T-helper 2 cell treated with Interferon-gamma antibody and Interleukin-4, amounts not matched to agents 5 μg/mL and 100 μg/mL, for 36 hours (primary cell): ENCODE results near the gene CDKN1A.

ENCODE experiments used
- DNase-seq: peaks from one replicate; pipeline ENCODE4 v3.0.0; 2021; ENCODE audit warnings: low spot score
- H3K27ac Mint-ChIP-seq: one replicate; pipeline ENCODE4 v1.8.0; 2021; ENCODE audit warnings: mild to moderate bottlenecking, mixed read lengths
- H3K27me3 Mint-ChIP-seq: one replicate; pipeline ENCODE4 v1.8.0; 2021; ENCODE audit warnings: low read depth, mixed read lengths
- H3K36me3 Mint-ChIP-seq: one replicate; pipeline ENCODE4 v1.8.0; 2021; ENCODE audit warnings: low read depth, mixed read lengths
- H3K4me1 Mint-ChIP-seq: one replicate; pipeline ENCODE4 v1.8.0; 2021; ENCODE audit warnings: low read depth, mixed read lengths
- H3K4me3 Mint-ChIP-seq: one replicate; pipeline ENCODE4 v1.8.0; 2022; ENCODE audit warnings: mild to moderate bottlenecking, moderate library complexity, mixed read lengths
- H3K9me3 Mint-ChIP-seq: one replicate; pipeline ENCODE4 v1.8.0; 2021; ENCODE audit warnings: mixed read lengths

CDKN1A gene

DNA sequence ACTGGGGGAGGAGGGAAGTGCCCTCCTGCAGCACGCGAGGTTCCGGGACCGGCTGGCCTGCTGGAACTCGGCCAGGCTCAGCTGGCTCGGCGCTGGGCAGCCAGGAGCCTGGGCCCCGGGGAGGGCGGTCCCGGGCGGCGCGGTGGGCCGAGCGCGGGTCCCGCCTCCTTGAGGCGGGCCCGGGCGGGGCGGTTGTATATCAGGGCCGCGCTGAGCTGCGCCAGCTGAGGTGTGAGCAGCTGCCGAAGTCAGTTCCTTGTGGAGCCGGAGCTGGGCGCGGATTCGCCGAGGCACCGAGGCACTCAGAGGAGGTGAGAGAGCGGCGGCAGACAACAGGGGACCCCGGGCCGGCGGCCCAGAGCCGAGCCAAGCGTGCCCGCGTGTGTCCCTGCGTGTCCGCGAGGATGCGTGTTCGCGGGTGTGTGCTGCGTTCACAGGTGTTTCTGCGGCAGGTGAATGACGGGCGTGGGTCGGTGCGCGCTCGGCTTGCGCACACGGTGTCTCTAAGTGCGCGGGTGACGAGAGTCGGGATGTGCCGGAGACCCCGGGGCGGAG is at the start of gene CDKN1A:
TSS of gene CDKN1A (plus strand) at position 227 of the 555 bp plus-strand sequence. CDS start 5,388 bp downstream, outside the sequence.
- peaks cover 54% of the 10 kb centered on the region for H3K4me1 Mint-ChIP-seq
- H3K36me3 Mint-ChIP-seq = peaks cover 22% of the 10 kb centered on the region
- peak within 1 kb of the TSS; percentile 92 for H3K27ac Mint-ChIP-seq
- H3K27me3 Mint-ChIP-seq = peaks cover 5% of the 10 kb centered on the region
- H3K9me3 Mint-ChIP-seq = no peaks in the 10 kb centered on the region
- peak within 1 kb of the TSS; percentile 97 for H3K4me3 Mint-ChIP-seq
- peak; percentile 76 for DNase-seq

DNA sequence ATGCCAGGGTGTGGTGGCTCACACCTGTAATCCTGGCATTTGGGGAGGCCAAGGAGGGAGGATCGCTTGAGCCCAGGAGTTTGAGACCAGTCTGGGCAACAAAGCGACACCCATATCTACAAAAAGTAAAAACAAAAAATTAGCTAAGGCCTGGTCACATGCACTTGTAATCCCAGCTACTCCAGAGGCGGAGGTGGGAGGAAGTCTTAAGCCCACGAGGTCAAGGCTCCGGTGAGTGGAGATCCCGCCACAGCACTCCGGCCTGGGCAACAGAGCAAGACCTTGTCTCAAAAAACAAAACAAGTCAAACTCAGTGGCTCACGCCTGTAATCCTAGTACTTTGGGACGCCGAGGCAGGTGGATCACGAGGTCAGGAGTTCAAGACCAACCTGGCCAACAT is 48.7 kb upstream of the CDKN1A start:
- Mint-ChIP-seq H3K27me3 (no peaks in the 10 kb centered on the region), H3K27ac (no peak overlapping the region), H3K36me3 (no peaks in the 10 kb centered on the region), H3K9me3 (no peaks in the 10 kb centered on the region), H3K4me1 (peaks cover 11% of the 10 kb centered on the region), H3K4me3 (no peak overlapping the region)
- no peak for DNase-seq

DNA sequence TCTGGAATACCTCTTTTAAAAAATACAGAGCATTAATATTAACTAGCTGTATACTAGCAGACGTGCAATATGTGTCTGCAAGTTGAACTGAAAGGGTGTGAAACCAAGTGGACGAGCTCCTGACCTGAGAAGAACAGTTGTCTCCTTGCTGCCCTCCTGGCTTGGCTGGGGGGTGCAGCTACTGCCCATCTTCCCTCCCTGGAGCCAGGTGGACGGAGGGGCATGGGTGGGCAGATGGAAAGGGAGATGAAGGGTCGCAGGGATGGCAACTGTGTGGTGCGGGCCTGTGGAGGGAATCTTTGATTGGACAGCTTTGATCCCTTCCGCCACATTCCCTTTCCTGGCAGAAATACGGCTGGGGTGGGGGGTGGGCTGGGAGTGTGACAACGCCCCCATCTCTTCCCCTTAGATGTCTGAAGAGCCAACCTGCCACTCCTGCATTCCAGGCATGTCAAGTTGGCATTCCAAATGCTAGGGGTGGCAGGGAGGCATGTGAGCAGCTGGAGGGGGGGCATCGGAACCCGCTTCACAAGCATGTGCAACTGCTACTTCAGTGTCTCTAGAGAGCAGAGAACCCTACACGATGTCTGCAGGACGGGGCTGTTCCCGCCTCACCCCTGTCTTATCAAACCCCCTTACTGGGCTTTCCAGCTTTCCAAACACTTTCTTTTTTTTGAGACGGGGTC is 47.0 kb upstream of the CDKN1A start:
- no peak for DNase-seq
- Mint-ChIP-seq H3K27me3 (no peaks in the 10 kb centered on the region), H3K4me3 (no peak overlapping the region), H3K4me1 (peaks cover 9% of the 10 kb centered on the region), H3K27ac (no peak overlapping the region), H3K9me3 (no peaks in the 10 kb centered on the region), H3K36me3 (no peaks in the 10 kb centered on the region)

DNA sequence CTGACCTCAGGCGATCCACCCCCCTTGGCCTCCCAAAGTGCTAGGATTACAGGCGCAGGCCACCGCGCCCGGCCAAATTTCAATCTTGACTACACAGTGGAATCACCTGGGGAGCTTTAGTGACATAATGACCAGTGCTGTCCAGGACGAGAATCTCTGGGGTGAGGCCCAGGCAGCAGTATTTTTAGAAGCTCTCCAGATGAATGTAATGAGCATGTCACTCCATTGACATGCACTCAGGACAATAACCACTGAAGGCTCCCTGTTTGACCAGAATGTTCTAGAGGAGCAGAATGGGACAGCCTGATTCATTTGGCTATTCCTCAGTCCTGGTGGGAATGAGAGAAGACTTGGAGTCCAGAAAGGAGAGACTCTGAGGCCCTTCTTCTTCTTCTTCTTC is 45.1 kb upstream of the CDKN1A start:
- H3K4me3 Mint-ChIP-seq = no peak overlapping the region
- H3K27ac Mint-ChIP-seq = no peak overlapping the region
- no peak for DNase-seq
- no peaks in the 10 kb centered on the region for H3K9me3 Mint-ChIP-seq
- no peaks in the 10 kb centered on the region for H3K36me3 Mint-ChIP-seq
- H3K27me3 Mint-ChIP-seq = no peaks in the 10 kb centered on the region
- H3K4me1 Mint-ChIP-seq = peaks cover 5% of the 10 kb centered on the region

GRCh38 chr6:36633915-36634314 is 44.6 kb upstream of the CDKN1A start:
- no peak overlapping the region for H3K4me3 Mint-ChIP-seq
- peaks cover 5% of the 10 kb centered on the region for H3K4me1 Mint-ChIP-seq
- H3K9me3 Mint-ChIP-seq = no peaks in the 10 kb centered on the region
- no peak for DNase-seq
- H3K27me3 Mint-ChIP-seq = no peaks in the 10 kb centered on the region
- no peaks in the 10 kb centered on the region for H3K36me3 Mint-ChIP-seq
- no peak overlapping the region for H3K27ac Mint-ChIP-seq

DNA sequence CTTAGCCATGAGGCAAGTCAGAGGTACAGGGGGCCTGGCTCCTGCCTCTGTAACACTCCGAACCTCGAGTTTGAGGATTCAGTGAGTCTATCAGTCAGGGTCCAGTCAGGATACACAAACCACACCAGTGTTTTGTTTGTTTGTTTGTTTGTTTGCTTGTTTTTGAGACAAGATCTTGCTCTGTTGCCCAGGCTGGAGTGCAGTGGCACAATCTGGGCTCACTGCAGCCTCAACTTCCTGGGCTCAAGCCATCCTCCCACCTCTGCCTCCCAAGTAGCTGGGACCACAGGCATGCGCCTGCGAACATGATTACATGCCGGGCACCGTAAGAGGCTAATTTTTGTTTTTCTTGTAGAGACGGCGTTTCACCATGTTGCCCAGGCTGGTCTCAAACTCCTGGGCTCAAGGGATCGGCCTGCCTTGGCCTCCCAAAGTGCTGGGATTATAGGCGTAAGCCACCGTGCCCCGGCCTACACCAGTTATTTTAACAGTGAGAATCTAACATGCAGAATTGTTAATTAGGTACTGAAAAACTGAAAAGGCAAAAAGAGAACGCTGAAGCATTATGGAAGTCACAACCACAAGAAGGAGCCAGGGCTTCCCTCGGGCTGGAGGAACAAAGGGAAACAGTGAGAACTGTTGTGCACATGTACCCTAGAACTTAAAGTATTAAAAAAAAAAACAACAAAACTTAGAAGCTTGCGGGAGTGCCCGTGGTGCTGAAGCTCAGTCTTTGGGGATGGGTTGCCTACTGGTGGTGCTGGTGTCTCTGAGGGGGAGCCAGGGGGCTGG is 44.0 kb upstream of the CDKN1A start:
- H3K4me3 Mint-ChIP-seq = no peak overlapping the region
- H3K27ac Mint-ChIP-seq = no peak overlapping the region
- H3K4me1 Mint-ChIP-seq = peaks cover under 1% of the 10 kb centered on the region
- H3K36me3 Mint-ChIP-seq = no peaks in the 10 kb centered on the region
- no peaks in the 10 kb centered on the region for H3K27me3 Mint-ChIP-seq
- H3K9me3 Mint-ChIP-seq = no peaks in the 10 kb centered on the region
- no peak for DNase-seq

DNA sequence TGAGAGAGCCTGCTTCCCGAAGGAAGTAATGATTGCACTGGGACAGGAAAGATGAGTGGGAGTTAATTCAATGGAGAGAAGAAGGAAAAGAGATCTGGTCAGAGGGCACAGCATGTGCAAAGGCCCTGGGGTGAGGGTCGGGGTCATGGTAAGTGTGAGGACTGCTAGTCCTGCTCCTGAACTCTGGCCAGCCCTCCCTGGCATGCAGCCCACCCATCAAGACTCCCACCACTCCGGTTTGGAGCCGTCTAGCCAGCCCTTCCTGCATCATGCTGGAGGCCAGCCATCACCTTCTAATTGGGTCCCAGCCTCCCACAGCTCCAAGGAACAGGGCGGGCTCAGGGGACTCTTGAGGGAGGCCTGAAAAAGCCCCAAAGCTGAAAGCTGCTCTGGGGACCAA is 42.2 kb upstream of the CDKN1A start:
- H3K27ac Mint-ChIP-seq = no peak overlapping the region
- H3K4me1 Mint-ChIP-seq = no peaks in the 10 kb centered on the region
- no peaks in the 10 kb centered on the region for H3K36me3 Mint-ChIP-seq
- H3K4me3 Mint-ChIP-seq = no peak overlapping the region
- no peaks in the 10 kb centered on the region for H3K27me3 Mint-ChIP-seq
- DNase-seq = no peak
- H3K9me3 Mint-ChIP-seq = no peaks in the 10 kb centered on the region

GRCh38 chr6:36636687-36637418 is 41.7 kb upstream of the CDKN1A start:
- Mint-ChIP-seq H3K27me3 (no peaks in the 10 kb centered on the region), H3K36me3 (no peaks in the 10 kb centered on the region), H3K4me1 (no peaks in the 10 kb centered on the region), H3K4me3 (no peak overlapping the region), H3K27ac (no peak overlapping the region), H3K9me3 (no peaks in the 10 kb centered on the region)
- no peak for DNase-seq

GRCh38 chr6:36638579-36638978 is 39.9 kb upstream of the CDKN1A start:
- H3K27ac Mint-ChIP-seq = no peak overlapping the region
- H3K36me3 Mint-ChIP-seq = no peaks in the 10 kb centered on the region
- H3K27me3 Mint-ChIP-seq = no peaks in the 10 kb centered on the region
- H3K9me3 Mint-ChIP-seq = no peaks in the 10 kb centered on the region
- H3K4me1 Mint-ChIP-seq = no peaks in the 10 kb centered on the region
- no peak for DNase-seq
- H3K4me3 Mint-ChIP-seq = no peak overlapping the region

- DNase-seq = no peak
- no peaks in the 10 kb centered on the region for H3K9me3 Mint-ChIP-seq
- H3K27ac Mint-ChIP-seq = no peak overlapping the region
- no peak overlapping the region for H3K4me3 Mint-ChIP-seq
- no peaks in the 10 kb centered on the region for H3K27me3 Mint-ChIP-seq
- H3K4me1 Mint-ChIP-seq = no peaks in the 10 kb centered on the region
- no peaks in the 10 kb centered on the region for H3K36me3 Mint-ChIP-seq
Measured at GRCh38 chr6:36639171-36639808, 39.2 kb upstream of the CDKN1A start.

GRCh38 chr6:36641543-36641942 is 37.0 kb upstream of the CDKN1A start:
- no peak overlapping the region for H3K4me3 Mint-ChIP-seq
- DNase-seq = no peak
- no peaks in the 10 kb centered on the region for H3K27me3 Mint-ChIP-seq
- no peaks in the 10 kb centered on the region for H3K36me3 Mint-ChIP-seq
- H3K4me1 Mint-ChIP-seq = no peaks in the 10 kb centered on the region
- H3K9me3 Mint-ChIP-seq = no peaks in the 10 kb centered on the region
- H3K27ac Mint-ChIP-seq = no peak overlapping the region

DNA sequence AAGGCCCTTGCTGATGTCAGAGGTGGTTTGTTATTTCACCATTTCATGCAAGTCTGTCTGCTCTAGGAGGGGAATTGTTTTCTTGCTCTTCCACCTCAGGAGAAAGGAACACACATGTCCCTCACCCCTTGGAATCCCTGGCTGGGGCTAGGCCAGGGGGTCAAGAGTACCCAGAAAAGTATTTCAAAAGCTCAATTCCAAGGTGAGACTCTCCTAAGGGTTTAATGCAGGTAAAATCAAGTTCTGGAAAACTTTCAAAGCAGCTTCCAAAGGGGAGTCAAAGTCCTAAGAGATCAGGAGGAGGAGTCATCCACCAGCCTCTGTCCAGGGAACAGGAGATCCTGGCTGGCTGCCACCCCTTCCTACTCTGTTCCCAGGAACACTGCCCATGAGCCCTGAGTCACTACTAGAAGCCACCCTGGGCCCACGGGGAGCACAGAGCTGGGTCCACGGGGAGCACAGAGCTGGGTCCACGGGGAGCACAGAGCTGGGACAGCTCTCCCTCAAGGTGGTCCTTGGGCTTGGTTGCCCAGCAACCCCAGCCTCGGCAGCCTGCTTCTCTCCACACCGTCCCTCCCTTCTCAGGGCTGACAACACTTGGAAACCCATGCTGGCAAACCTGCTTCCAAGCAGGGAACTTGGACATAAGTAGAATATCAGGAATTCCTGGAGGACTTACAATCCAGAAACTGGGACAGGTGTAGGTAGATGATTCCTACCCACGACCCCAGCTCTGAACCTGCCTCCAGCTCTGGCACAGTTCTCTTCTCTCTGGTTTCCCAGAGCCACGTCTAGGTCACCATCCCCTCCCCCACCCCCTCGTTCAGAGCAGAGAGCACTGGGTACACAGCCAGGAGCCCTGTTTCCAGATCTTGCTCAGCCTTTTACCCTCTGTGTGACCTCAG is 35.3 kb upstream of the CDKN1A start:
- Mint-ChIP-seq H3K4me3 (no peak overlapping the region), H3K4me1 (no peaks in the 10 kb centered on the region), H3K27ac (no peak overlapping the region), H3K27me3 (no peaks in the 10 kb centered on the region), H3K9me3 (no peaks in the 10 kb centered on the region), H3K36me3 (no peaks in the 10 kb centered on the region)
- DNase-seq = no peak

GRCh38 chr6:36643977-36644376 is 34.5 kb upstream of the CDKN1A start:
- no peak for DNase-seq
- Mint-ChIP-seq H3K4me3 (no peak overlapping the region), H3K27ac (no peak overlapping the region), H3K9me3 (no peaks in the 10 kb centered on the region), H3K27me3 (no peaks in the 10 kb centered on the region), H3K4me1 (no peaks in the 10 kb centered on the region), H3K36me3 (no peaks in the 10 kb centered on the region)
